ENCODE data around the gene PCDH9. TPM values are rescaled to one million over a fixed set of nuclear protein-coding genes. Genes with fewer than 3 reads are reported as not detected.

The PCDH9 gene
- total RNA-seq, 2 donors from 2014 or later = 0.20 to 0.50 TPM

DNA sequence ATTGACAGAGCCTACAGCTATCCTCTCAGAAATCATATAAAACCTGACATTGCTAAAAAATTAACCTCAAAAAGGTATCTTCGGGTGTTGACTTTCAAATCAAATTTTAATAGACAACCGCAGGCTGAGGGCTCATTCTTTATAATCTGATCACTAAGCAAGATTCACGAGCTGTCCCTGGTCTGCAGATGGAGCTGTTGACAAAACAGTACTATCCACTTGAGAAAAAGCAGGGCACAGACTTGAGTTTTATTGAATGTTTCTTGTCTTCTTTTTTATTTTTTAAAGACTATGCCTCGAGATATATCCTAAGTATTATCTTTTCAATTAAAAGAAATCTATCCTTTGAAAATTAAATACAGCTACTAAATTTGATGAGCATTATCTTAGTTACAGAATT is 540.5 kb downstream of the PCDH9 start:
- H3K27me3 Mint-ChIP-seq = no peaks in the 10 kb centered on the region
- no peak overlapping the region for H3K4me3 Mint-ChIP-seq
- DNase-seq (ENCODE audit: low spot score) (no peak), ATAC-seq (no peak)
- no peaks in the 10 kb centered on the region for H3K4me1 Mint-ChIP-seq (ENCODE audit: low read depth in 2 of 2)
- peaks cover 2% of the 10 kb centered on the region for H3K9me3 Mint-ChIP-seq
- no peak overlapping the region for H3K27ac Mint-ChIP-seq
- peaks cover 3% of the 10 kb centered on the region for H3K36me3 Mint-ChIP-seq

DNA sequence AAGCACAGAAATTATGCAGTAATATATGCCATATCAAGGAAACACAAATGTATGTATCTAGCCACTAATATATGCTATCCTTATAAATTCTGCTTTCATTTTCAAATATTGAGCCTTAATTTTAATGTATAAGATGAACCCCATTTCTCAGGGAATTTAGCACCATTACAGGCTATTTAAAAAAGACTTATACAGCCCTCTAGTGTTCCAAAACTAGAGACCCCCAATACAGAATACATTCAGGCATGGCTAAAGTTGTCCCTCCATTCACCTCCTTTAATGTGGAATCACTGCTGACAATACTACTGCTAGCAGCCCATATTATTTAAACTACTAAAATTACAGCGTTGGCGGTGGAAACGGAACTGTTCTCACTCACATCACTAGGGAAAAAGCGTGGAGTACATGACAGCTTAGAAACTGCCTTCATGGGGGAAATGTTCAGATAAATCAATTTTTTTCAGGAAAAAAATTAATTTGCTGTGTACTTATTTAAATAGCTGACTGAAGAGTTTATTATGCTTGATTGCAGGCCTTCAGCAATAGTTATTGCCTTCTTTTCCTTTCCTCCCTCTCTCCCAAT is 541.0 kb downstream of the PCDH9 start:
- DNase-seq (ENCODE audit: low spot score) (no peak), ATAC-seq (no peak)
- Mint-ChIP-seq H3K36me3 (peaks cover 6% of the 10 kb centered on the region), H3K27me3 (no peaks in the 10 kb centered on the region), H3K4me3 (no peak overlapping the region), H3K4me1 (ENCODE audit: low read depth in 2 of 2) (no peaks in the 10 kb centered on the region), H3K9me3 (peaks cover 4% of the 10 kb centered on the region), H3K27ac (no peak overlapping the region)

DNA sequence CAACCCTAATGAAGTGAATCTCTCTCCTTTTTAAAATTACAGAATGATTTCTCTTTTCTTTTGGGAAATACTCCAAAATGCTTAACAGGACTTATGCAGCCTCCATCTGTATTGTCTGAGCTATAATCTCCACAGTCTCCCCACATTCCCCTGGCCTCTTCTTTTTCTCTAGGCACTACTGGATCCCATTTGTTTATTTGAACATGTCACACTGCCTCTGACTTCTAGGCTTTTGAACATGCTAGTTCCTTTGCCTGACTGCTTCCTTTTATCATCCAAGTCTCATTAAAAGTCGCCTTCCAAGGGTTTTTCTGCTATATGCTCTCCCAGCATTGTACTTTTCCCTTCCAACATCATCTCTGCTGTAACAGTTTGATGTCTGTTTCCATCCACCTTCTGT is 548.7 kb downstream of the PCDH9 start:
- no peak for ATAC-seq
- H3K4me3 Mint-ChIP-seq = no peak overlapping the region
- peaks cover 6% of the 10 kb centered on the region for H3K36me3 Mint-ChIP-seq
- H3K27me3 Mint-ChIP-seq = no peaks in the 10 kb centered on the region
- no peaks in the 10 kb centered on the region for H3K4me1 Mint-ChIP-seq (ENCODE audit: low read depth in 2 of 2)
- H3K27ac Mint-ChIP-seq = no peak overlapping the region
- H3K9me3 Mint-ChIP-seq = peaks cover 8% of the 10 kb centered on the region
- no peak for DNase-seq (ENCODE audit: low spot score)

DNA sequence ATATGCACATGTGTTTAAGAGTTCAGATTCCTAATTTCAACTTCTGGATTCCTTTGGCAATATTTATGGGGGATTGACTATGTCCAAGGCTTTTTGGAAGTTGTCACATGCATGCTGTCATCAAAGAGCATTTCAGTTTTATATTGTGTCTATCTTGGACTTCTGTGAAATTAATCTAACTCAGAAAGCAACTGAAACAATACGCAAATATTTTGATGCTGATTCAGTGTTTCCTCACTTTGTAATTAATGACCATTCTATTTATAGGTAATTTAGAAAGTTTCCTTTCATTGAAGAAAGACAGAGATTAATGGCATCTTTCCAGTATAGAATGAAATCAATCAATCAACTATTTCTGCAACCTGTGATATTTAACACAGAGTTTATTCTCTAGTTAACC is 550.1 kb downstream of the PCDH9 start:
- no peak overlapping the region for H3K27ac Mint-ChIP-seq
- H3K4me3 Mint-ChIP-seq = no peak overlapping the region
- H3K4me1 Mint-ChIP-seq (ENCODE audit: low read depth in 2 of 2) = no peaks in the 10 kb centered on the region
- H3K9me3 Mint-ChIP-seq = peaks cover 8% of the 10 kb centered on the region
- ATAC-seq (no peak), DNase-seq (ENCODE audit: low spot score) (no peak)
- H3K36me3 Mint-ChIP-seq = peaks cover 6% of the 10 kb centered on the region
- no peaks in the 10 kb centered on the region for H3K27me3 Mint-ChIP-seq

DNA sequence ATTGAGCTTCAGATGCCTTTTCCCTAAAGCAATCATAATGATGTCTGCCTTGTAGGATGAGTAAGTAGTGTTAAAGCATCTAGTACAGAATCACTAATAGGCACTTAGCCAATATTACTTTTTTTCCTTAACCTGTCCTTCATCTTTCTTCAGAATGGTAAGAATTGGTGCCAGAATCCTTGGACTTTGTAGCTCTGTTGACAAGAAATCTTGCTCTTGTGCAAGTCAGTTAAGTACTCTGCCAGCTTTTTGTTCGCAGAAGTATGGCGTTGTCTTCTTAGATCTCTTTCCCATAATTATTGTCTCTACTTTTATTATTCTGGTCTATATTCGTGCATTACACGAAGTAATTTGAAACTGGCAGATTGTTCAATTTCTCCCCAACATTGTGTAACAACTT is 554.5 kb downstream of the PCDH9 start:
- ATAC-seq (no peak), DNase-seq (ENCODE audit: low spot score) (no peak)
- H3K4me1 Mint-ChIP-seq (ENCODE audit: low read depth in 2 of 2) = no peaks in the 10 kb centered on the region
- no peak overlapping the region for H3K4me3 Mint-ChIP-seq
- H3K9me3 Mint-ChIP-seq = peaks cover 8% of the 10 kb centered on the region
- no peak overlapping the region for H3K27ac Mint-ChIP-seq
- no peaks in the 10 kb centered on the region for H3K27me3 Mint-ChIP-seq
- no peaks in the 10 kb centered on the region for H3K36me3 Mint-ChIP-seq

DNA sequence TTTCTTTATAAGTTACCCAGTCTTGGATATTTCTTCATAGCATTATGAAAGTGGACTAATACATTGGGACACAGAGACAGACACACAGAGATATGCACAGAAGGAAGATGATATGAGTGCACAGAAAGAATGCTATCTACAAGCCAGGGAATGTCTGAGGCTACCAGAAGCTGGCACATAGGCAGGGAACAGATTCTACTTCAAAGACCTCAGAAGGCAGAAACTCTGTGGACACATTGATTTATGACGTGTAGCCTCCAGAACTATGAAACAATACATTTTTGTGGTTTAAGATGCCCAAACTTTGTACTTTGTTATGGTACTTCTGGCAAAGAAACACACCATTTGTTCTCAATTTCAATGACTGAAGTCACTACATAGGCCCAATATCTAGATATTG is 556.7 kb downstream of the PCDH9 start:
- Mint-ChIP-seq H3K9me3 (peaks cover 8% of the 10 kb centered on the region), H3K27ac (no peak overlapping the region), H3K36me3 (no peaks in the 10 kb centered on the region), H3K4me3 (no peak overlapping the region), H3K27me3 (no peaks in the 10 kb centered on the region), H3K4me1 (ENCODE audit: low read depth in 2 of 2) (no peaks in the 10 kb centered on the region)
- DNase-seq (ENCODE audit: low spot score) (no peak), ATAC-seq (no peak)

DNA sequence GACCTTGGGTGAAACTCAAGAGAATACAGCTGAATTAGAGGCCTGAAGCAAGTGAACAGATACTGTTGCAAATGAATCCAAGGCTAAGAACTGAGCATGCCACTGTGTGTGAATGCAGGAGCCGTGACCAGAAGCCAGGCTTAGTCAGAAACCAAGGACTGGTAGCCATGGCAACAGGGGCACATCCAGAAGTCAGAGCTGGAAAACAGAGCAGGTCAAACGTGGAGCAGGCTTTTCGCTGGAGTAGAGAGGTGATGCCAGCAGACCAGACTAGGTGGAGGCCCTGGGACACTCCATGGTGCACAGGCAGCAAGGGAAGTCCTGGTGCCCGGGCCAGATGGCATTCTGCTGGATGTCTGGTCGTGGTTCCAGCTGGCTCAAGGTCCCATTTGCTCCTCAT is 564.1 kb downstream of the PCDH9 start:
- DNase-seq (ENCODE audit: low spot score) (no peak), ATAC-seq (no peak)
- Mint-ChIP-seq H3K36me3 (no peaks in the 10 kb centered on the region), H3K4me3 (no peak overlapping the region), H3K4me1 (ENCODE audit: low read depth in 2 of 2) (no peaks in the 10 kb centered on the region), H3K27me3 (no peaks in the 10 kb centered on the region), H3K27ac (no peak overlapping the region), H3K9me3 (peaks cover under 1% of the 10 kb centered on the region)

DNA sequence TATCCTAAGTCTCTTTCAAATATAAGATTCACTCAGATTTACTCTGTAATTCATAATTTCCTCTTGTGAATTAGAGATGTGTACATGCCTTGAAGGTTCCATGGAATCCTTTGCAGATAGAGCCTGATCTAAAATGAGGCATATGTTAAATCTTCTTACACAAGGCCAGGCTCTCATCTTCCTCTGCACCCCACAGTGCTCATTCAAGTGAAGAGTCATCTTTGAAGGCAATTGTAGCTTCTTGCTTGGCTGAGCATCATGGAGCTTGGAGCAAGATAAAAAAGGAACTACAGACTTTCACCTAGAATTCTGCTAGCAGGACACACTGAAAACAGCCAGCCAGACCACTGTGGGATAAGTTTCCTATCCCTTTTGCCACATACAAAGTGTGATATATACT is 566.4 kb downstream of the PCDH9 start:
- Mint-ChIP-seq H3K9me3 (peaks cover 4% of the 10 kb centered on the region), H3K4me3 (no peak overlapping the region), H3K27me3 (no peaks in the 10 kb centered on the region), H3K4me1 (ENCODE audit: low read depth in 2 of 2) (no peaks in the 10 kb centered on the region), H3K27ac (no peak overlapping the region), H3K36me3 (no peaks in the 10 kb centered on the region)
- DNase-seq (ENCODE audit: low spot score) = no peak
- ATAC-seq = no peak

DNA sequence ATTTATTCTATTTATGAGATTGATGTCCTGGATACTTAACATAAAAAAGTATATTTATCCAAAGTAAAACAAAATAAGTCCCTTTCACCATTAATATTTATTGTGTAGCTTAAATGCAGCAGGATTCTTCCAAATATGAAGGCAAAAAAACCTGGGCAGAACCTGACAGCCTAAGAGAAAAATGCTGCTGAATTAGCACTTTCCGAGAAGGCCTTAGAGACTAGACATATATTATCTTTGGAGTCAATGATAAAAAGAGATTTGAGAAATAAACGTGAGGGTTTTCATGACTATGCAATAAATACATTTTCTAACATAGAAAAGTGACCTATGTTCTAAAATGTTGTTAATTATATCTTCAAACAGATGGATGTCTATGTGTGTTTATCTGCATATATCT is 566.9 kb downstream of the PCDH9 start:
- H3K27ac Mint-ChIP-seq = no peak overlapping the region
- H3K9me3 Mint-ChIP-seq = peaks cover 4% of the 10 kb centered on the region
- DNase-seq (ENCODE audit: low spot score) = no peak
- no peaks in the 10 kb centered on the region for H3K4me1 Mint-ChIP-seq (ENCODE audit: low read depth in 2 of 2)
- H3K27me3 Mint-ChIP-seq = no peaks in the 10 kb centered on the region
- no peak overlapping the region for H3K4me3 Mint-ChIP-seq
- ATAC-seq = no peak
- no peaks in the 10 kb centered on the region for H3K36me3 Mint-ChIP-seq

DNA sequence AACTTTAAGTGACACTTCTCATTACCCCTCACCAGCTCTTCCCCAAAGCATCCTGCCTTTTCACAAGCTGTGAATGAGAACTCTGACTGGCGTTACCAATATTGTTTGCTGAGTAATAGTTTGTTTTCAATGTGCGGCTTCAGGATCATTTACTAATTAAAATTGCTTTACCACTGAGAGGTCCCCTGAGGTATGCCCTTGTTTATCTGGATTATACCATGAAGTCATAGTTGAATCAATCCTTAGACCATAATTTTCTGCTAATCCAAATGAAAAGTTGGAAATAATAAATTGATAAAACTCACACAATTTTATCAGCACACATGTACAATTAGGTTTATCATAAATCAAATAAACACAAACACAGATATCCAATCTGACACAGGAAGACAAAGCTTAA is 568.8 kb downstream of the PCDH9 start:
- Mint-ChIP-seq H3K36me3 (no peaks in the 10 kb centered on the region), H3K4me1 (ENCODE audit: low read depth in 2 of 2) (no peaks in the 10 kb centered on the region), H3K27ac (no peak overlapping the region), H3K27me3 (no peaks in the 10 kb centered on the region), H3K4me3 (no peak overlapping the region), H3K9me3 (peaks cover 4% of the 10 kb centered on the region)
- DNase-seq (ENCODE audit: low spot score) = no peak
- no peak for ATAC-seq

DNA sequence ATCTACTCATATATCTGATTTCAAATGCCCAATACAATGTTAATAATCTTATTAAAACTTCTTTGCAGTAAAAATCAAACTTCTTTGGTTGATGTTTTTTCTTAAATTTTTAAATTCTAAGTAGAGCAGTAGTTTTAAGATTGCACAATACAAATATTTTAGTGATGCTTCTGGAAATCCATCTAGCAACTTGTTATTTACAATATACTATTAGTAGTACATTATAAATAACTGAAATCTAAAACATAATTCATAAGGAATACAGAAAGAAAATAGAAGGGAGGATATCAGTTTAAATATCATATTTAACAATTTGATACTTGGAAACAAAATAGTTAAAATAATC is 569.7 kb downstream of the PCDH9 start:
- Mint-ChIP-seq H3K4me1 (ENCODE audit: low read depth in 2 of 2) (no peaks in the 10 kb centered on the region), H3K36me3 (no peaks in the 10 kb centered on the region), H3K4me3 (no peak overlapping the region), H3K27ac (no peak overlapping the region), H3K27me3 (no peaks in the 10 kb centered on the region), H3K9me3 (peaks cover 4% of the 10 kb centered on the region)
- no peak for DNase-seq (ENCODE audit: low spot score)
- no peak for ATAC-seq

DNA sequence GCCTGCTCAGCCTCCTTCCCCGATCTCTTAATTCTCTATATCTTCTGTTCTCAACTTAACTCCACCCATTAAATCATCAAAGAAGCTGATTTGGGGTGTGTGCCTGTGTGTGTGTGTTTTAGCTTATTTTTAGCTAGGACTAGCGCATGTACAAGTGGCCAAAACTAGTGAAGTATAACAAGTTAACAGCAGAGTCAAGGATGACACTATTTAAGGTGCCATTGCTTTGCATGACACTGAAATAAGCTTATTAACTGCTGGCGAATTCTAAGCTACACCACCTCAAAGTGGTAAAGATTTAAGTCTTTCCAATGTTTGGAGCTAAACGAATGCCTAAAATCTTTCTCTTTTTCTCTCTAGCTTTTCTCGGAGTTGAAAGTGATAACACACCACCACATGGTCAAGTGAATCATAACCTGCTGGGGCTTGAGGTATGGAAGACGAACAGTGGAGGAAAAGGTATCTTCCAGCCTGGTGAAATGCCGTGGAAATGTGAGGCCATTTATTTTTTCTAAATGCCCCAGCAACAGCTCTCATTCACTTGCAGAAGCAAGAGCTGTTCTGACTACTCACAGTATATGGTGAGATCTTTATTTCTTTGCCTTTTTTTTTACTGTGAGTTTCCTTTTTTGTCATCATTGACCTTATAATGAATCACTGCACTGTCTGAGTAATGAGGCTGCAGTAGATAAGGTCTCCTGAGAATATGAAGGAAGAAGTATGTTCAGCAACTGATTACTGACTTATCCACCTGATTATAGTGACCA is 570.3 kb downstream of the PCDH9 start:
- DNase-seq (ENCODE audit: low spot score) (no peak), ATAC-seq (no peak)
- no peak overlapping the region for H3K27ac Mint-ChIP-seq
- H3K36me3 Mint-ChIP-seq = no peaks in the 10 kb centered on the region
- no peaks in the 10 kb centered on the region for H3K4me1 Mint-ChIP-seq (ENCODE audit: low read depth in 2 of 2)
- peaks cover 4% of the 10 kb centered on the region for H3K9me3 Mint-ChIP-seq
- H3K4me3 Mint-ChIP-seq = no peak overlapping the region
- H3K27me3 Mint-ChIP-seq = no peaks in the 10 kb centered on the region

DNA sequence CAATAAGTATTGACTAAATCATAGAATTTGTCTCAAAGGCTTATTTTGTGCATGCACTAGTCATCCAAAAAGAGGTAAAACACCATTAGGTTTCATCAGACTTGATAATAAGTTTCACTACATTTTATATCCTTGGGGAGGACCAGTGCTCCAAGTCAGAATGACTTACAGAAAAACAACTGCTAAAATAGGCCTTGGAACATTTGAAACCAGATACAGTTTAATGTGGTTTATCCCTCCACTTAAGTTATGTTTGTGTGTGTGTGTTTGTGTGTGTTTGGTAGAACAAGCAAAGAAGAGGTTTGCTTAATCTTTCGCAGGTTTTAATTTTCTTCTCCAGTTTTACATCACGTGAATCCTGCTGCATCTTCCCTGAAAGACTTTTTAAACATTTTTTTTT is 570.9 kb downstream of the PCDH9 start:
- ATAC-seq = no peak
- Mint-ChIP-seq H3K27me3 (no peaks in the 10 kb centered on the region), H3K4me3 (no peak overlapping the region), H3K9me3 (peaks cover 4% of the 10 kb centered on the region), H3K27ac (no peak overlapping the region), H3K36me3 (no peaks in the 10 kb centered on the region), H3K4me1 (ENCODE audit: low read depth in 2 of 2) (no peaks in the 10 kb centered on the region)
- no peak for DNase-seq (ENCODE audit: low spot score)

DNA sequence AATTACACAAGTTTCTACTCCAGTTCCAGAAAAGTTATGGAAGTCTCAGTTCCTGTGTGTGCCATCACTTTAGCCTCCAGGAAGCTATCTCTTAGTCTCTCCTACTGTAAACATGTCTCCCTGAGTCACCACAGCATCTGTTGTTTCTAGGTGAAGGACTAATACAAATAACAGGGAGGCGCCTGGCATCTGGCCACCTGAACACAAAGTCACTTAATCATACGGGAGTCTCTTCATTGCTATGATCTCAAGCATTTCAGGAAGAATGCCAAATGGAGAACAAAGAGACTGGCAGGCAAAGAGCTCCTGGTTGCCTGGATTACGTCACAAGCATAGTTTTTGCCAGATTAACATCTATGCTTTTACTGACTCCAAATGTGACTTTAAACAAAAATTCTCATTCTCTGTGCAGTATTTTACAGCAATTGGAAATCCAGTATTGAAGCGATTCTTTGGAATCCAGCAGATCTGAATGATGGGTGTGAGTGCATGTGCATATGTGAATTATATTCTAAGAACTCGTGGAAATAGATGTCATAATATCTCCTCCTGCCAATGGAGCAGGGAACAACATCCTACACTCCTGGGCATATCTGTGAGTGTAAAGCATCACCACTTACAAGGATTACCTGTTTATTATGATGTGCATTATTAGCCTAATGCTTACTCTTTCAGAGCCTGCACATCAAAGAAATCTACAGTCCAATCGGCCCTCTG is 572.8 kb downstream of the PCDH9 start:
- H3K27me3 Mint-ChIP-seq = no peaks in the 10 kb centered on the region
- H3K4me3 Mint-ChIP-seq = no peak overlapping the region
- no peak for DNase-seq (ENCODE audit: low spot score)
- no peaks in the 10 kb centered on the region for H3K4me1 Mint-ChIP-seq (ENCODE audit: low read depth in 2 of 2)
- peaks cover 6% of the 10 kb centered on the region for H3K9me3 Mint-ChIP-seq
- no peaks in the 10 kb centered on the region for H3K36me3 Mint-ChIP-seq
- no peak overlapping the region for H3K27ac Mint-ChIP-seq
- no peak for ATAC-seq

All from natural killer cell treated with Interleukin-12 subunit alpha and Interleukin-12 subunit beta and Interleukin-15 and Interleukin-18, amount 100 ng/mL, for 72 hours (primary cell).